Measurements from ENCODE around the gene PNCK. TPM values are rescaled to one million over a fixed set of nuclear protein-coding genes. Genes with fewer than 3 reads are reported as not detected.

PNCK gene
- total and polyA plus RNA-seq, 2 experiments from 2014 or later = 3.5 to 11.9 TPM

- Mint-ChIP-seq H3K36me3 (ENCODE audit: low read depth) (no peaks in the 10 kb centered on the region; the same call in 1 of the 3 replicates), H3K4me1 (peaks cover 2% of the 10 kb centered on the region; the same call in 1 of the 3 replicates), H3K27ac (no peak overlapping the region), H3K4me3 (no peak overlapping the region), H3K9me3 (no peaks in the 10 kb centered on the region), H3K27me3 (ENCODE audit: insufficient read depth, low read depth, poor library complexity) (peaks cover 9% of the 10 kb centered on the region)
- Histone ChIP-seq H3K27ac (ENCODE audit: low read depth) (no peak overlapping the region), H3K9me2 (ENCODE audit: insufficient read depth) (no peaks in the 10 kb centered on the region), H2AFZ (no peak overlapping the region), H3K27me3 (ENCODE audit: insufficient read depth) (peaks cover 13% of the 10 kb centered on the region), H3K36me3 (ENCODE audit: insufficient read depth) (no peaks in the 10 kb centered on the region), H3K79me2 (replicated peaks; ENCODE audit: insufficient read depth) (no peaks in the 10 kb centered on the region), H3K4me2 (no peak overlapping the region), H3K4me3 (no peak overlapping the region), H3F3A (replicated peaks; ENCODE audit: low read depth) (no peaks in the 10 kb centered on the region), H4K20me1 (replicated peaks; ENCODE audit: insufficient read depth) (no peaks in the 10 kb centered on the region), H3K4me1 (ENCODE audit: insufficient read depth) (no peaks in the 10 kb centered on the region)
- DNase-seq (ENCODE audit: low spot score) (no peak), ATAC-seq (no peak)
- no peak for TF ChIP-seq JUNB (IDR thresholded peaks at IDR 0.05; ENCODE audit: unreplicated experiment)
- TF ChIP-seq ZNF331 (CRISPR knock-in tag; IDR thresholded peaks at IDR 0.05; ENCODE audit: low read depth) = no peak
- no peak for TF ChIP-seq CTCF (conservative IDR thresholded peaks at IDR 0.05; ENCODE audit: low read depth in 2 of 2)
- no peak for TF ChIP-seq REST (IDR thresholded peaks at IDR 0.05; ENCODE audit: unreplicated experiment)
- no peak for TF ChIP-seq EZH2 (IDR thresholded peaks at IDR 0.05; ENCODE audit: low read depth, unreplicated experiment)
- no peak for TF ChIP-seq ZNF462 (CRISPR knock-in tag; IDR thresholded peaks at IDR 0.05)
Observed at GRCh38 chrX:153665726-153666306, 7.8 kb downstream of the PNCK start.

Measured in GM23338 (cell line).